ENCODE measurements around the gene MACO1.

Gene MACO1

GRCh38 chr1:25476186-25477097, 45.7 kb downstream of the MACO1 start:
- TF ChIP-seq SIN3A (IDR thresholded peaks at IDR 0.05; ENCODE audit: borderline replicate concordance, insufficient read depth, low read length) (no peak), FOXP2 (optimal IDR thresholded peaks at IDR 0.05; ENCODE audit: borderline replicate concordance, extremely low read depth, extremely low read length, insufficient read depth) (no peak), REST (IDR thresholded peaks at IDR 0.05; ENCODE audit: insufficient read depth in 1 of 2, low read depth in 2 of 2, low read length in 2 of 2) (no peak), POLR2AphosphoS5 (IDR thresholded peaks at IDR 0.05; ENCODE audit: low read depth, low read length) (no peak), TAF1 (IDR thresholded peaks at IDR 0.05; ENCODE audit: borderline replicate concordance, insufficient read depth, low read length) (no peak)

GRCh38 chr1:25477448-25478034, 46.8 kb downstream of the MACO1 start:
- no peak for TF ChIP-seq SIN3A (IDR thresholded peaks at IDR 0.05; ENCODE audit: borderline replicate concordance, insufficient read depth, low read length)
- no peak for TF ChIP-seq TAF1 (IDR thresholded peaks at IDR 0.05; ENCODE audit: borderline replicate concordance, insufficient read depth, low read length)
- TF ChIP-seq POLR2AphosphoS5 (IDR thresholded peaks at IDR 0.05; ENCODE audit: low read depth, low read length), result no peak
- no peak for TF ChIP-seq FOXP2 (optimal IDR thresholded peaks at IDR 0.05; ENCODE audit: borderline replicate concordance, extremely low read depth, extremely low read length, insufficient read depth)
- no peak for TF ChIP-seq REST (IDR thresholded peaks at IDR 0.05; ENCODE audit: insufficient read depth in 1 of 2, low read depth in 2 of 2, low read length in 2 of 2)

- no peak for TF ChIP-seq SIN3A (IDR thresholded peaks at IDR 0.05; ENCODE audit: borderline replicate concordance, insufficient read depth, low read length)
- no peak for TF ChIP-seq POLR2AphosphoS5 (IDR thresholded peaks at IDR 0.05; ENCODE audit: low read depth, low read length)
- TF ChIP-seq REST (IDR thresholded peaks at IDR 0.05; ENCODE audit: insufficient read depth in 1 of 2, low read depth in 2 of 2, low read length in 2 of 2), result no peak
- TF ChIP-seq TAF1 (IDR thresholded peaks at IDR 0.05; ENCODE audit: borderline replicate concordance, insufficient read depth, low read length), result no peak
- TF ChIP-seq FOXP2 (optimal IDR thresholded peaks at IDR 0.05; ENCODE audit: borderline replicate concordance, extremely low read depth, extremely low read length, insufficient read depth), result no peak
Observed at GRCh38 chr1:25478633-25479032, 47.9 kb downstream of the MACO1 start.

- no peak for TF ChIP-seq POLR2AphosphoS5 (IDR thresholded peaks at IDR 0.05; ENCODE audit: low read depth, low read length)
- no peak for TF ChIP-seq FOXP2 (optimal IDR thresholded peaks at IDR 0.05; ENCODE audit: borderline replicate concordance, extremely low read depth, extremely low read length, insufficient read depth)
- TF ChIP-seq REST (IDR thresholded peaks at IDR 0.05; ENCODE audit: insufficient read depth in 1 of 2, low read depth in 2 of 2, low read length in 2 of 2), result no peak
- no peak for TF ChIP-seq SIN3A (IDR thresholded peaks at IDR 0.05; ENCODE audit: borderline replicate concordance, insufficient read depth, low read length)
- TF ChIP-seq TAF1 (IDR thresholded peaks at IDR 0.05; ENCODE audit: borderline replicate concordance, insufficient read depth, low read length), result no peak
Observed at GRCh38 chr1:25481625-25482024, 50.9 kb downstream of the MACO1 start.

Data from PFSK-1 (cell line).